Peyer's patch (tissue), 4 donors: ENCODE measurements around the gene SHC3.

ENCODE experiments used
- CTCF ChIP-seq, 6 experiments: fragments of 450-650 bp in 4 of 6; fragments of 200-600 bp in 2 of 6; sonication (generic) in 1 of 6; IDR thresholded peaks; one replicate each; pipeline ENCODE4 v1.5.1; 2017 to 2019; ENCODE audit warnings: antibody characterized with exemption in 6 of 6, mild to moderate bottlenecking in 3 of 6, moderate library complexity in 1 of 6
- POLR2A ChIP-seq, 2 donors: fragments of 450-650 bp; IDR thresholded peaks; one replicate each; pipeline ENCODE4 v1.5.1; 2017; ENCODE audit warnings: antibody characterized with exemption in 2 of 2, mild to moderate bottlenecking in 2 of 2, moderate library complexity in 2 of 2

GRCh38 chr9:88975966-88976889 lies 202.4 kb downstream of the SHC3 start:
- no peak for TF ChIP-seq POLR2A (IDR thresholded peaks at IDR 0.05)
- TF ChIP-seq CTCF (IDR thresholded peaks at IDR 0.05), result no peak
